Tibial nerve (tissue), 4 donors: ENCODE measurements around the gene RSPO3. TPM values are rescaled to one million over a fixed set of nuclear protein-coding genes. Genes with fewer than 3 reads are reported as not detected.
A peak's percentile ranks its signal among the peaks of the same experiment; 100 is the strongest.

Experiments
- DNase-seq, 2 donors: peaks; one replicate each; pipeline ENCODE4 v3.0.0-alpha.2; 2019; ENCODE audit warnings: low spot score in 2 of 2
- H3K27ac ChIP-seq, 4 donors: fragments of 200-600 bp; sonication (generic) in 3 of 4; one replicate each; pipeline ENCODE4 v1.5.1; 2017 to 2019; ENCODE audit warnings: mild to moderate bottlenecking in 1 of 4
- H3K27me3 ChIP-seq, 2 donors: fragments of 200-600 bp; sonication (generic) in 1 of 2; one replicate each; pipeline versions ENCODE4 v1.5.1 to v1.6.0; 2017 to 2019
- H3K36me3 ChIP-seq, 3 donors: fragments of 200-600 bp; sonication (generic); one replicate each; pipeline ENCODE4 v1.5.1; 2018 to 2019
- H3K4me1 ChIP-seq, 4 donors: fragments of 200-600 bp; sonication (generic) in 3 of 4; one replicate each; pipeline ENCODE4 v1.5.1; 2017 to 2019
- H3K4me3 ChIP-seq, 4 donors: fragments of 200-600 bp; sonication (generic) in 3 of 4; one replicate each; pipeline ENCODE4 v1.5.1; 2017 to 2019; ENCODE audit warnings: mild to moderate bottlenecking in 1 of 4, moderate library complexity in 1 of 4
- H3K9me3 ChIP-seq, 4 donors: fragments of 200-600 bp; sonication (generic) in 3 of 4; one replicate each; pipeline ENCODE4 v1.5.1; 2017 to 2019
- EP300 ChIP-seq, 2 donors: sonication (generic); formaldehyde crosslinking; IDR thresholded peaks; one replicate each; pipeline ENCODE4 v1.6.1; 2017; ENCODE audit warnings: antibody characterized with exemption in 2 of 2, mild to moderate bottlenecking in 1 of 2
- POLR2A ChIP-seq, 2 donors: fragments of 450-650 bp; IDR thresholded peaks; one replicate each; pipeline ENCODE4 v1.6.1; 2017; ENCODE audit warnings: antibody characterized with exemption in 2 of 2, mild to moderate bottlenecking in 2 of 2, moderate library complexity in 2 of 2
- WGBS, 2 donors: methylation state at CpG; one replicate each; pipeline ENCODE4 v1.1.5; 2018; 5-methylcytosine and 5-hydroxymethylcytosine counted together
- total RNA-seq, 4 donors: library from RNA; depleted of rRNA; stranded (reverse); fragments of >200 nt; gene quantifications; one replicate each; pipeline ENCODE4 v1.1.0, GENCODE V29; 2016
- TF ChIP-seq, protein P1 (sequence below), 5 experiments: fragments of 200-600 bp in 3 of 5; fragments of 450-650 bp in 2 of 5; sonication (generic) in 3 of 5; IDR thresholded peaks; one replicate each; pipeline ENCODE4 v1.5.1; 2016 to 2019; ENCODE audit warnings: antibody characterized with exemption in 5 of 5, mild to moderate bottlenecking in 3 of 5, moderate library complexity in 2 of 5

RSPO3 gene
- total RNA-seq, 4 donors from 2014 or later, result 10.2 to 24.1 (median 19.6) TPM

- Histone ChIP-seq H3K36me3 (no peaks in the 10 kb centered on the region), H3K27ac (no peak overlapping the region), H3K9me3 (no peaks in the 10 kb centered on the region), H3K4me1 (peaks cover 0 to 15% (median 0%) of the 10 kb centered on the region in 4 donors), H3K4me3 (no peak overlapping the region), H3K27me3 (no peaks in the 10 kb centered on the region)
- DNase-seq, result no peak
- TF ChIP-seq POLR2A (IDR thresholded peaks at IDR 0.05) (no peak), EP300 (IDR thresholded peaks at IDR 0.05) (no peak)
- TF ChIP-seq, protein P1, sequence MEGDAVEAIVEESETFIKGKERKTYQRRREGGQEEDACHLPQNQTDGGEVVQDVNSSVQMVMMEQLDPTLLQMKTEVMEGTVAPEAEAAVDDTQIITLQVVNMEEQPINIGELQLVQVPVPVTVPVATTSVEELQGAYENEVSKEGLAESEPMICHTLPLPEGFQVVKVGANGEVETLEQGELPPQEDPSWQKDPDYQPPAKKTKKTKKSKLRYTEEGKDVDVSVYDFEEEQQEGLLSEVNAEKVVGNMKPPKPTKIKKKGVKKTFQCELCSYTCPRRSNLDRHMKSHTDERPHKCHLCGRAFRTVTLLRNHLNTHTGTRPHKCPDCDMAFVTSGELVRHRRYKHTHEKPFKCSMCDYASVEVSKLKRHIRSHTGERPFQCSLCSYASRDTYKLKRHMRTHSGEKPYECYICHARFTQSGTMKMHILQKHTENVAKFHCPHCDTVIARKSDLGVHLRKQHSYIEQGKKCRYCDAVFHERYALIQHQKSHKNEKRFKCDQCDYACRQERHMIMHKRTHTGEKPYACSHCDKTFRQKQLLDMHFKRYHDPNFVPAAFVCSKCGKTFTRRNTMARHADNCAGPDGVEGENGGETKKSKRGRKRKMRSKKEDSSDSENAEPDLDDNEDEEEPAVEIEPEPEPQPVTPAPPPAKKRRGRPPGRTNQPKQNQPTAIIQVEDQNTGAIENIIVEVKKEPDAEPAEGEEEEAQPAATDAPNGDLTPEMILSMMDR (IDR thresholded peaks at IDR 0.05), result no peak
- WGBS, 2 donors, result 89 to 97% methylated on average over 1 of the region's 1 CpG
These were observed 60.3 kb downstream of the RSPO3 start for GRCh38 chr6:127178746-127179145.

GRCh38 chr6:127180426-127180825 is 62.0 kb downstream of the RSPO3 start:
- H3K4me3 ChIP-seq, result no peak overlapping the region
- H3K4me1 ChIP-seq, result peaks cover 0 to 15% (median 0%) of the 10 kb centered on the region in 4 donors
- no peak overlapping the region for H3K27ac ChIP-seq
- no peaks in the 10 kb centered on the region for H3K9me3 ChIP-seq
- DNase-seq, result no peak
- no peaks in the 10 kb centered on the region for H3K36me3 ChIP-seq
- no peak for TF ChIP-seq EP300 (IDR thresholded peaks at IDR 0.05)
- TF ChIP-seq, protein P1 (IDR thresholded peaks at IDR 0.05), result no peak
- no peak for TF ChIP-seq POLR2A (IDR thresholded peaks at IDR 0.05)
- no peaks in the 10 kb centered on the region for H3K27me3 ChIP-seq

- Histone ChIP-seq H3K27me3 (no peaks in the 10 kb centered on the region), H3K9me3 (no peaks in the 10 kb centered on the region), H3K4me3 (no peak overlapping the region), H3K36me3 (no peaks in the 10 kb centered on the region), H3K27ac (no peak overlapping the region), H3K4me1 (peaks cover 0 to 2% (median 0%) of the 10 kb centered on the region in 4 donors)
- TF ChIP-seq, protein P1 (IDR thresholded peaks at IDR 0.05), result no peak
- TF ChIP-seq POLR2A (IDR thresholded peaks at IDR 0.05), result no peak
- peak in 1 of 2 donors; percentile 10 for TF ChIP-seq EP300 (IDR thresholded peaks at IDR 0.05)
- DNase-seq, result no peak
- whole genome bisulfite sequencing, 2 donors, result 88 to 94% methylated on average over 1 of the region's 1 CpG
These were observed 64.0 kb downstream of the RSPO3 start for GRCh38 chr6:127182501-127182900.

GRCh38 chr6:127185437-127185995 is 67.0 kb downstream of the RSPO3 start:
- TF ChIP-seq, protein P1 (IDR thresholded peaks at IDR 0.05), result no peak
- TF ChIP-seq EP300 (IDR thresholded peaks at IDR 0.05) (no peak), POLR2A (IDR thresholded peaks at IDR 0.05) (no peak)
- Histone ChIP-seq H3K4me3 (no peak overlapping the region), H3K27ac (no peak overlapping the region), H3K27me3 (no peaks in the 10 kb centered on the region), H3K9me3 (no peaks in the 10 kb centered on the region), H3K4me1 (no peaks in the 10 kb centered on the region), H3K36me3 (no peaks in the 10 kb centered on the region)
- WGBS, 2 donors, result 87 to 91% methylated on average over 3 of the region's 3 CpGs
- DNase-seq, result no peak

- no peak overlapping the region for H3K27ac ChIP-seq
- TF ChIP-seq EP300 (IDR thresholded peaks at IDR 0.05), result no peak
- TF ChIP-seq, protein P1 (IDR thresholded peaks at IDR 0.05), result peak in 1 of 5 experiments; percentile 13
- H3K9me3 ChIP-seq, result no peaks in the 10 kb centered on the region
- no peaks in the 10 kb centered on the region for H3K27me3 ChIP-seq
- no peaks in the 10 kb centered on the region for H3K4me1 ChIP-seq
- WGBS, 2 donors, result 50 to 51% methylated on average over 6 of the region's 6 CpGs
- no peaks in the 10 kb centered on the region for H3K36me3 ChIP-seq
- H3K4me3 ChIP-seq, result no peak overlapping the region
- DNase-seq, result peak; percentile 53 to 64
These were observed 68.4 kb downstream of the RSPO3 start for GRCh38 chr6:127186889-127187288.
